Bronchial epithelial cell (primary cell): ENCODE data around the gene GEMIN2. TPM values are rescaled to one million over a fixed set of nuclear protein-coding genes. Genes with fewer than 3 reads are reported as not detected.
"Not testable (repeated sequence)": the region's sequence is repeated elsewhere in the genome, so short reads cannot be mapped to it uniquely, and the experiment has no call there.

Experiments
- DNase-seq: peaks from one replicate; pipeline ENCODE4 v3.0.0-alpha.2; 2010; ENCODE audit warnings: low read depth
- FAIRE-seq: peaks from 2 replicates; lab custom pipeline; 2011; peaks lifted over from hg19 to GRCh38; lab: Jason Lieb, UNC
- H3K27me3 ChIP-seq: 2 replicates; pipeline ENCODE4 v1.5.1; 2011; ENCODE audit warnings: low read length; ENCODE audit not compliant: control insufficient read depth, insufficient read depth
- H3K36me3 ChIP-seq: 2 replicates; pipeline ENCODE4 v1.5.1; 2011; ENCODE audit warnings: low read length; ENCODE audit not compliant: control insufficient read depth, insufficient read depth
- H3K4me3 ChIP-seq: 2 replicates; pipeline ENCODE4 v1.5.1; 2011; ENCODE audit warnings: mild to moderate bottlenecking, low read depth, low read length, control low read depth
- total RNA-seq: library from RNA; depleted of rRNA; stranded (reverse); fragments of >200 nt; gene quantifications from 2 replicates; pipeline ENCODE4 v1.2.1, GENCODE V29; 2014
- TF ChIP-seq, protein P1 (sequence below): IDR thresholded peaks from 2 replicates; pipeline ENCODE4 v1.5.1; 2011; ENCODE audit warnings: mild to moderate bottlenecking, moderate library complexity, low read length, control low read depth, inconsistent platforms; ENCODE audit not compliant: insufficient read depth, severe bottlenecking

The GEMIN2 gene
- total RNA-seq, 1 donor from 2014 or later, result 31.9 TPM

DNA sequence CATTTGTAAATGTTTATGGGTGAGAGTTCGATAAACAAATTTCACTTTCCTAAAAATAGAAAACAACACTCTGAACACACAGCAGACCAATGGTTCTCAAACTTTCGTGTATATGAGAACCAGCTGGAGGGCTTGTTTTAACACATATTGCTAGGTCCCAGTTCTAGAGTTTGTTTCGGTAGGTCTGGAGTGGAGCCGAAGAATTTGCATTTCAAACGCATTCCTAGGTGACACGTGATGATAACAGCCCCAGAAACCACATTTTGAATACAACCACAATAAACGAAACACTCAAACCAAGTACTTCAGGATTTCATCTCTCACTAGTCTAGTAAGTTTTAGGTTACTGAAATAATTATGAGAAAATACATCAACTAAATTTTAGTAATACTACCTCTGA is 28.2 kb upstream of the GEMIN2 start:
- Histone ChIP-seq H3K36me3 (peaks cover 10% of the 10 kb centered on the region), H3K4me3 (no peak overlapping the region), H3K27me3 (no peaks in the 10 kb centered on the region)
- DNase-seq (no peak), FAIRE-seq (no peak)
- TF ChIP-seq, protein P1, sequence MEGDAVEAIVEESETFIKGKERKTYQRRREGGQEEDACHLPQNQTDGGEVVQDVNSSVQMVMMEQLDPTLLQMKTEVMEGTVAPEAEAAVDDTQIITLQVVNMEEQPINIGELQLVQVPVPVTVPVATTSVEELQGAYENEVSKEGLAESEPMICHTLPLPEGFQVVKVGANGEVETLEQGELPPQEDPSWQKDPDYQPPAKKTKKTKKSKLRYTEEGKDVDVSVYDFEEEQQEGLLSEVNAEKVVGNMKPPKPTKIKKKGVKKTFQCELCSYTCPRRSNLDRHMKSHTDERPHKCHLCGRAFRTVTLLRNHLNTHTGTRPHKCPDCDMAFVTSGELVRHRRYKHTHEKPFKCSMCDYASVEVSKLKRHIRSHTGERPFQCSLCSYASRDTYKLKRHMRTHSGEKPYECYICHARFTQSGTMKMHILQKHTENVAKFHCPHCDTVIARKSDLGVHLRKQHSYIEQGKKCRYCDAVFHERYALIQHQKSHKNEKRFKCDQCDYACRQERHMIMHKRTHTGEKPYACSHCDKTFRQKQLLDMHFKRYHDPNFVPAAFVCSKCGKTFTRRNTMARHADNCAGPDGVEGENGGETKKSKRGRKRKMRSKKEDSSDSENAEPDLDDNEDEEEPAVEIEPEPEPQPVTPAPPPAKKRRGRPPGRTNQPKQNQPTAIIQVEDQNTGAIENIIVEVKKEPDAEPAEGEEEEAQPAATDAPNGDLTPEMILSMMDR, result no peak

- FAIRE-seq, result no peak
- DNase-seq, result no peak
- peaks cover 9% of the 10 kb centered on the region for H3K36me3 ChIP-seq
- H3K27me3 ChIP-seq, result no peaks in the 10 kb centered on the region
- no peak overlapping the region for H3K4me3 ChIP-seq
- TF ChIP-seq, protein P1, result no peak
Observed at GRCh38 chr14:39087493-39087892, 26.6 kb upstream of the GEMIN2 start.

DNA sequence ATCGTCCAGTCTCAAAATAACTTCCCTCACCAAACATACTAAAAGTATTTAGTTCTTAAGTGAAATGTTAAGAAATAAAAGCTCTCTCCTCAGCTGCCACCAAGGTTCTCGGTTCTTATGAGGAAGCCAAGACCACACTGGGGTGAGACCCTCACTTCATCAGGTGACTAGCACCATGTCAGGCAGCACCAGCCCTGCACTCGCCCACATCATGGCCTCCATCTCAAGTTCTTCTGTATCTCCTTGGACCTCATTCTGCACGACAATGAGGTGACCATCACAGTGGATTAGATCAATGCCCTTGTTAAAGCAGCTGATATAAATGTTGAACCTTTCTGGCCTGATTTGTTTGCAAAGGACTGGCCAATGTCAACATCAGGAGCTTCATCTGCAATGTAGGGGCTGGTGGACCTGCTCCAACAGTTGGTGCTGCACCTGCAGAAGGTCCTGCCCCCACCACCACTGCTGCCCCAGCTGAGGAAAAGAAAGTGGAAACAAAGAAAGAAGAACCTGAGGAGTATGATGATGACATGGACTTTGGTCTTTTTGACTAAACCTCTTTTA is 23.5 kb upstream of the GEMIN2 start:
- no peaks in the 10 kb centered on the region for H3K27me3 ChIP-seq
- FAIRE-seq (no peak), DNase-seq (no peak)
- TF ChIP-seq, protein P1, result no peak
- peaks cover 2% of the 10 kb centered on the region for H3K36me3 ChIP-seq
- H3K4me3 ChIP-seq, result no peak overlapping the region

DNA sequence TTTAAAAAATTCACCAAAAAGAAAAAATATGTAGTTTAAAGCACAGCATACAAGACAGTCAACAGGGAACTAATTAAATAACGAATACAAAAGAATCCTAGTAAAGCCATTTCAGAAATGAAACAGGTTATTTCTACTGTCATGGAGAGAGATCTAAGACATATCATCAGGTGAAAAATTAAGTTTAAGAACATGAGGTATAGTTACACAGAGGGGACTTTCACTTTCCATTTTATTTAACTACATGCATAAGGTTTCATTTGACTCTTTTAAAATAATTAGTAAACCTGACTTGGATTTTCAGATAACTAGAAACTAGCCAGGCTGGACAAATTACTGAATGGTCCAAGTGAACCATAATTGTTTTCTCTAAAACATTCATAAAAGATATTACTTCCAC is 22.4 kb upstream of the GEMIN2 start:
- Histone ChIP-seq H3K4me3 (no peak overlapping the region), H3K36me3 (peaks cover 2% of the 10 kb centered on the region), H3K27me3 (no peaks in the 10 kb centered on the region)
- TF ChIP-seq, protein P1, result no peak
- DNase-seq (no peak), FAIRE-seq (no peak)

DNA sequence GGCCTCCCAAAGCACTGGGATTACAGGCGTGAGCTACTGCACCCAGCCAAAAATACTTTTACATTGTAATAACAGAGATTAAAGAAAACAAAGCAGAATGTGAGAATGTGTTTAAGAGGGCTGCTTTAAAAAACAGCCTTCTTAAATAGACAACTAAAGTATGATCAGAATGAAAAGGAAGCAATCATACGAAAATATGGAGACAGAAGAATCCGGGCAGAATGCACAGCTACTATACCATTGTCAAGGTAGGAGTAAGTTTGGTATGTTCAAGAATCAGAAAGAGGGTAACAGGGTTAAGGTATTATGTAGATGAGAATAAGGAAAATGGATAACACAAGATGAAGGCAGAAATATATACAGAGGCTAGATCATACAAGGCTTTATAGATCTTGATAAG is 19.6 kb upstream of the GEMIN2 start:
- TF ChIP-seq, protein P1, result no peak
- H3K27me3 ChIP-seq, result no peaks in the 10 kb centered on the region
- no peak overlapping the region for H3K4me3 ChIP-seq
- no peak for DNase-seq
- FAIRE-seq, result no peak
- H3K36me3 ChIP-seq, result peaks cover 2% of the 10 kb centered on the region

GRCh38 chr14:39097159-39097558 is 17.0 kb upstream of the GEMIN2 start:
- TF ChIP-seq, protein P1, result no peak
- no peak overlapping the region for H3K4me3 ChIP-seq
- FAIRE-seq, result no peak
- no peaks in the 10 kb centered on the region for H3K27me3 ChIP-seq
- H3K36me3 ChIP-seq, result no peaks in the 10 kb centered on the region
- DNase-seq, result peak; percentile 70

DNA sequence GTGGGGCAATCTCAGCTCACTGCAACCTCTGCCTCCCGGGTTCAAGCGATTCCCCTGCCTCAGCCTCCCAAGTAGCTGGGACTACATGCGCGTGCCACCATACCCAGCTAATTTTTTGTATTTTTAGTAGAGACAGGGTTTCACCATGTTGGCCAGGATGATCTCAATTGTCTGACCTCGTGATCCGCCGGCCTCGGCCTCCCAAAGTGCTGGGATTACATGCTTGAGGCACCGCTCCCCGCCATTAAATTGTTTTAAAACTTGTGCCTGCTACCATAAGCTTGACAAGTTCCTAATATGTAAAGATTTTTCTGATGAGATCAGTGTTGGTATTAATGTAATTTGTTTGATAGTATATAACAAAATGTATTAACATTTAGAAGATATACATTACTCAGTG is 14.9 kb upstream of the GEMIN2 start:
- not testable (repeated sequence) for DNase-seq, FAIRE-seq

More for the DNA sequence above, 14.9 kb upstream of the GEMIN2 start:
- H3K36me3 ChIP-seq, H3K4me3 ChIP-seq, H3K27me3 ChIP-seq: not testable (repeated sequence)
